GM12878 (cell line): ENCODE data around the gene SNED1. TPM values are rescaled to one million over a fixed set of nuclear protein-coding genes. Genes with fewer than 3 reads are reported as not detected.

Experiments used
- ATAC-seq: fragments of 200-7000 bp; cut with Tn5 transposase; 3 replicates; pipeline ENCODE4 v1.9.1; 2020; ENCODE audit warnings: mild to moderate bottlenecking, moderate library complexity
- BruUV-seq: library from RNA; stranded (reverse); fragments of 400-500 nt; replicated peaks from 2 replicates; lab custom pipeline; 2021; lab: Mats Ljungman, UMichigan
- CTCF ChIA-PET: fragments of 300-600 bp; sonication (Branson Sonifier 250); formaldehyde crosslinking; extraction: SDS; loops from one replicate; lab custom pipeline; 2021; ENCODE audit warnings: inconsistent platforms; lab: Yijun Ruan, JAX
- POLR2A ChIA-PET: fragments of 350-600 bp; formaldehyde crosslinking; extraction: SDS; loops from one replicate; lab custom pipeline; 2021; ENCODE audit warnings: inconsistent platforms; lab: Charles Lee
- RAD21 ChIA-PET: fragments of 300-600 bp; sonication (Branson Sonifier 250); formaldehyde crosslinking; loops from one replicate; lab custom pipeline; 2023; ENCODE audit warnings: antibody characterized with exemption; ENCODE audit not compliant: unreplicated experiment; lab: Charles Lee
- SMC1A ChIA-PET: fragments of 300-600 bp; sonication (Branson Sonifier 250); formaldehyde crosslinking; loops from one replicate; lab custom pipeline; 2023; ENCODE audit not compliant: unreplicated experiment, uncharacterized antibody; lab: Charles Lee
- DNase-seq: peaks from one replicate; pipeline ENCODE4 v3.0.0-alpha.2; 2011; ENCODE audit warnings: low read depth, low spot score
- FAIRE-seq: peaks from 3 replicates; lab custom pipeline; 2011; peaks lifted over from hg19 to GRCh38; lab: Jason Lieb, UNC
- H2AFZ ChIP-seq: 2 replicates; pipeline ENCODE4 v1.6.0; 2011; ENCODE audit warnings: low read depth, low read length, control low read depth; ENCODE audit not compliant: control insufficient read depth
- H3K27ac ChIP-seq: 2 replicates; pipeline ENCODE4 v1.5.1; 2011; ENCODE audit warnings: control low read depth; ENCODE audit not compliant: control insufficient read depth, insufficient read depth
- H3K27me3 ChIP-seq, 2 experiments: replicated peaks in 1 of 2; 2 replicates each; pipeline versions ENCODE4 v1.6.0 to v1.6.1; 2011; ENCODE audit warnings: low read length in 1 of 2; ENCODE audit not compliant: control insufficient read depth in 2 of 2, insufficient read depth in 2 of 2
- H3K36me3 ChIP-seq, 2 experiments: 2 replicates each; pipeline ENCODE4 v1.5.1; 2011; ENCODE audit warnings: low read length in 1 of 2; ENCODE audit not compliant: control insufficient read depth in 2 of 2, insufficient read depth in 2 of 2
- H3K4me1 ChIP-seq: 2 replicates; pipeline ENCODE4 v1.6.1; 2011; ENCODE audit warnings: mild to moderate bottlenecking, low read length, moderate library complexity, mixed read lengths; ENCODE audit not compliant: control insufficient read depth, insufficient read depth
- H3K4me2 ChIP-seq: 2 replicates; pipeline ENCODE4 v1.6.0; 2011; ENCODE audit warnings: control low read depth; ENCODE audit not compliant: control insufficient read depth, insufficient read depth
- H3K4me3 ChIP-seq: fragments of 200-600 bp; sonication (generic); 2 replicates; pipeline ENCODE4 v1.5.1; 2016
- H3K79me2 ChIP-seq: 2 replicates; pipeline ENCODE4 v1.6.0; 2011; ENCODE audit warnings: low read length; ENCODE audit not compliant: control insufficient read depth, insufficient read depth
- H3K9ac ChIP-seq: 2 replicates; pipeline ENCODE4 v1.8.0; 2011; ENCODE audit warnings: low read length, control low read depth, mixed read lengths; ENCODE audit not compliant: control insufficient read depth, insufficient read depth
- H3K9me3 ChIP-seq: replicated peaks from 3 replicates; pipeline ENCODE4 v1.5.1; 2011; ENCODE audit warnings: mild to moderate bottlenecking, low read length; ENCODE audit not compliant: control insufficient read depth, insufficient read depth
- H4K20me1 ChIP-seq: 2 replicates; pipeline ENCODE4 v1.6.0; 2011; ENCODE audit not compliant: control insufficient read depth, insufficient read depth
- MTA2 ChIP-seq: fragments of 450-650 bp; IDR thresholded peaks from 2 replicates; pipeline ENCODE4 v1.6.1; 2016; ENCODE audit warnings: low read depth, mild to moderate bottlenecking, moderate library complexity
- NBN ChIP-seq: fragments of 450-650 bp; IDR thresholded peaks from 2 replicates; pipeline ENCODE4 v1.6.1; 2016
- NR2C2 ChIP-seq: IDR thresholded peaks from 2 replicates; pipeline ENCODE4 v1.6.1; 2011; ENCODE audit warnings: borderline replicate concordance, low read depth; ENCODE audit not compliant: control insufficient read depth, insufficient read length
- RUNX3 ChIP-seq: IDR thresholded peaks from 2 replicates; pipeline ENCODE4 v1.6.1; 2012; ENCODE audit warnings: low read length, inconsistent platforms
- TAF1 ChIP-seq: IDR thresholded peaks from 2 replicates; pipeline ENCODE4 v1.6.1; 2011; ENCODE audit warnings: mild to moderate bottlenecking, low read depth, low read length, borderline replicate concordance
- YY1 ChIP-seq: IDR thresholded peaks from 2 replicates; pipeline ENCODE4 v1.6.1; 2011; ENCODE audit warnings: low read depth, mild to moderate bottlenecking, low read length
- WGBS: methylation state at CpG from one replicate; pipeline ENCODE4 v1.1.6; 2016; ENCODE audit warnings: low lambda C conversion rate; ENCODE audit not compliant: insufficient replicate concordance, insufficient coverage; ENCODE audit errors: missing lambda C conversion rate; 5-methylcytosine and 5-hydroxymethylcytosine counted together
- in situ Hi-C: fragments of 300-500 bp; cut with MboI; formaldehyde crosslinking; loops from 9 replicates; pipeline ENCODE4 v1.14.3; 2018; ENCODE audit warnings: mixed read lengths
- intact Hi-C: fragments of 100-400 bp; cut with micrococcal nuclease; formaldehyde crosslinking; loops from one replicate; pipeline ENCODE4 v1.14.2; 2022; ENCODE audit not compliant: unreplicated experiment
- polyA plus RNA-seq, 11 experiments: library from polyadenylated mRNA; depleted of rRNA in 4 of 11; unstranded in 6 of 11; stranded (reverse) in 5 of 11; fragments of >200 nt; fragmentation: Nextera tagmentation in 4 of 11; fragmentation: Illumina TruSeq in 1 of 11; extraction: Ambion mirVana in 4 of 11; extraction: Trizol in 1 of 11; gene quantifications; 1 replicate in 1 of 11; 2 replicates in 10 of 11; pipeline versions ENCODE4 v1.2.1 to v1.2.3, GENCODE V29; 2011 to 2016; ENCODE audit warnings: inconsistent platforms in 2 of 11, missing spikeins in 2 of 11, low read depth in 1 of 11
- total RNA-seq, 4 experiments: library from RNA; depleted of rRNA in 3 of 4; stranded (reverse); fragments of >200 nt in 3 of 4; fragmentation: Illumina TruSeq in 1 of 4; extraction: Trizol in 1 of 4; gene quantifications; 2 replicates each; pipeline versions ENCODE4 v1.2.1 to v1.2.3, GENCODE V29; 2013 to 2021
- TF ChIP-seq, protein P1 (sequence below): fragments of 450-650 bp; IDR thresholded peaks from 2 replicates; pipeline ENCODE4 v1.6.1; 2014; ENCODE audit warnings: mild to moderate bottlenecking

The SNED1 gene
- total and polyA plus RNA-seq, 10 of the 15 experiments (the other 5 are each of a cell fraction or from before 2014, with no cell fraction given) = 0.05 to 8.4 (median 3.0) TPM

GRCh38 chr2:241133436-241133820 is 135.0 kb downstream of the SNED1 start (continued):
- TF ChIP-seq, protein P1, sequence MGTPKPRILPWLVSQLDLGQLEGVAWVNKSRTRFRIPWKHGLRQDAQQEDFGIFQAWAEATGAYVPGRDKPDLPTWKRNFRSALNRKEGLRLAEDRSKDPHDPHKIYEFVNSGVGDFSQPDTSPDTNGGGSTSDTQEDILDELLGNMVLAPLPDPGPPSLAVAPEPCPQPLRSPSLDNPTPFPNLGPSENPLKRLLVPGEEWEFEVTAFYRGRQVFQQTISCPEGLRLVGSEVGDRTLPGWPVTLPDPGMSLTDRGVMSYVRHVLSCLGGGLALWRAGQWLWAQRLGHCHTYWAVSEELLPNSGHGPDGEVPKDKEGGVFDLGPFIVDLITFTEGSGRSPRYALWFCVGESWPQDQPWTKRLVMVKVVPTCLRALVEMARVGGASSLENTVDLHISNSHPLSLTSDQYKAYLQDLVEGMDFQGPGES = no peak
- no peak for TF ChIP-seq RUNX3
- TF ChIP-seq NBN = no peak
- no peak for TF ChIP-seq MTA2
- TF ChIP-seq YY1 = no peak
- TF ChIP-seq, all 136 proteins: peak for 0

- Histone ChIP-seq H3K36me3 (peaks cover 6 to 20% of the 10 kb centered on the region in 2 experiments), H2AFZ (no peak overlapping the region), H3K9me3 (no peaks in the 10 kb centered on the region), H3K4me1 (peaks cover under 1% of the 10 kb centered on the region), H3K9ac (no peak overlapping the region), H3K27ac (no peak overlapping the region), H4K20me1 (no peaks in the 10 kb centered on the region), H3K4me3 (no peak overlapping the region), H3K79me2 (no peaks in the 10 kb centered on the region), H3K27me3 (no peaks in the 10 kb centered on the region)
- ChIA-PET SMC1A (interaction anchor here (0.7 kb wide), 1 partner anchor 56 kb away, joined by 4 read pairs; no protein-coding TSS in a partner anchor), CTCF (interaction anchor here (0.9 kb wide), 1 partner anchor 15 kb away, joined by 3 read pairs; the partner anchor contains the start of gene PASK), POLR2A (interaction anchor here (0.5 to 1.0 kb wide), 2 partner anchors 15 to 1016 kb away, joined by 4 to 5 read pairs; partner anchors contain the start of gene PPP1R7), RAD21 (no interaction called here)
- no TSS peak for BruUV-seq
- FAIRE-seq = no peak
- in situ Hi-C loops = no loop called here
- intact Hi-C loops = no loop called here
- WGBS = 68% methylated on average over 7 of the region's 7 CpGs
- DNase-seq = no peak
- TF ChIP-seq TAF1 (no peak), MTA2 (no peak), NR2C2 (no peak)
- TF ChIP-seq, all 136 proteins: peak for 0
- ATAC-seq = no peak
- H3K4me2 ChIP-seq = no peak overlapping the region
Observed at GRCh38 chr2:241134711-241135110, 136.3 kb downstream of the SNED1 start.
